ENCODE results near the gene GATAD2A. TPM values are rescaled to one million over a fixed set of nuclear protein-coding genes. Genes with fewer than 3 reads are reported as not detected.

Gene GATAD2A
- total and polyA plus RNA-seq, 10 of the 15 experiments (the other 5 are each of a cell fraction or from before 2014, with no cell fraction given), result 2.6 to 173 (median 32.0) TPM

- Histone ChIP-seq H3K79me2 (ENCODE audit: control insufficient read depth, insufficient read depth, low read length) (peaks cover 24% of the 10 kb centered on the region), H3K36me3 (ENCODE audit: control insufficient read depth in 2 of 2, insufficient read depth in 2 of 2, low read length in 1 of 2) (no peaks in the 10 kb centered on the region), H3K4me3 (no peak overlapping the region), H3K4me2 (ENCODE audit: control insufficient read depth, insufficient read depth) (no peak overlapping the region), H2AFZ (ENCODE audit: control insufficient read depth, low read depth, low read length) (no peak overlapping the region), H3K27me3 (replicated peaks in 1 of 2; ENCODE audit: control insufficient read depth in 2 of 2, insufficient read depth in 2 of 2, low read length in 1 of 2) (no peaks in the 10 kb centered on the region), H3K9ac (ENCODE audit: control insufficient read depth, insufficient read depth, low read length) (no peak overlapping the region), H3K27ac (ENCODE audit: control insufficient read depth, insufficient read depth) (no peak overlapping the region), H3K9me3 (replicated peaks; ENCODE audit: control insufficient read depth, insufficient read depth, low read length) (no peaks in the 10 kb centered on the region), H3K4me1 (ENCODE audit: control insufficient read depth, insufficient read depth, low read length) (0 out of 2 replicates have a peak, but pooled peaks cover 5% of the 10 kb centered on the region), H4K20me1 (ENCODE audit: control insufficient read depth, insufficient read depth) (no peaks in the 10 kb centered on the region)
- ChIA-PET SMC1A (ENCODE audit: uncharacterized antibody, unreplicated experiment) (no interaction called here), POLR2A (interaction anchor here (0.6 kb wide), 1 partner anchor 445 kb away, joined by 3 read pairs; no protein-coding TSS in a partner anchor), RAD21 (ENCODE audit: unreplicated experiment) (no interaction called here), CTCF (no interaction called here)
- intact Hi-C loops (cut with micrococcal nuclease; ENCODE audit: unreplicated experiment), result no loop called here
- WGBS (ENCODE audit: insufficient coverage, insufficient replicate concordance, low lambda C conversion rate, missing lambda C conversion rate), result 97% methylated on average over 17 of the region's 17 CpGs
- no TSS peak for BruUV-seq (replicated peaks)
- ATAC-seq, result no peak
- in situ Hi-C loops (cut with MboI), result no loop called here
- DNase-seq (ENCODE audit: low read depth, low spot score), result no peak
- TF ChIP-seq, protein P1, sequence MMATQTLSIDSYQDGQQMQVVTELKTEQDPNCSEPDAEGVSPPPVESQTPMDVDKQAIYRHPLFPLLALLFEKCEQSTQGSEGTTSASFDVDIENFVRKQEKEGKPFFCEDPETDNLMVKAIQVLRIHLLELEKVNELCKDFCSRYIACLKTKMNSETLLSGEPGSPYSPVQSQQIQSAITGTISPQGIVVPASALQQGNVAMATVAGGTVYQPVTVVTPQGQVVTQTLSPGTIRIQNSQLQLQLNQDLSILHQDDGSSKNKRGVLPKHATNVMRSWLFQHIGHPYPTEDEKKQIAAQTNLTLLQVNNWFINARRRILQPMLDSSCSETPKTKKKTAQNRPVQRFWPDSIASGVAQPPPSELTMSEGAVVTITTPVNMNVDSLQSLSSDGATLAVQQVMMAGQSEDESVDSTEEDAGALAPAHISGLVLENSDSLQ (IDR thresholded peaks at IDR 0.05), result no peak
- TF ChIP-seq ESRRA (IDR thresholded peaks at IDR 0.05; ENCODE audit: low read length) (no peak), POLR2AphosphoS2 (IDR thresholded peaks at IDR 0.05; ENCODE audit: low read depth, low read length) (no peak), GATAD2B (conservative IDR thresholded peaks at IDR 0.05; ENCODE audit: low read depth) (no peak), TAF1 (IDR thresholded peaks at IDR 0.05; ENCODE audit: borderline replicate concordance, low read depth, low read length) (no peak), HDAC2 (IDR thresholded peaks at IDR 0.05) (no peak), YY1 (IDR thresholded peaks at IDR 0.05; ENCODE audit: low read depth, low read length) (no peak), CHD1 (IDR thresholded peaks at IDR 0.05; ENCODE audit: low read depth, low read length) (no peak), YBX1 (IDR thresholded peaks at IDR 0.05) (no peak), RAD51 (IDR thresholded peaks at IDR 0.05) (no peak), TBL1XR1 (IDR thresholded peaks at IDR 0.05; ENCODE audit: low read depth, low read length) (no peak)
- TF ChIP-seq, protein P2, sequence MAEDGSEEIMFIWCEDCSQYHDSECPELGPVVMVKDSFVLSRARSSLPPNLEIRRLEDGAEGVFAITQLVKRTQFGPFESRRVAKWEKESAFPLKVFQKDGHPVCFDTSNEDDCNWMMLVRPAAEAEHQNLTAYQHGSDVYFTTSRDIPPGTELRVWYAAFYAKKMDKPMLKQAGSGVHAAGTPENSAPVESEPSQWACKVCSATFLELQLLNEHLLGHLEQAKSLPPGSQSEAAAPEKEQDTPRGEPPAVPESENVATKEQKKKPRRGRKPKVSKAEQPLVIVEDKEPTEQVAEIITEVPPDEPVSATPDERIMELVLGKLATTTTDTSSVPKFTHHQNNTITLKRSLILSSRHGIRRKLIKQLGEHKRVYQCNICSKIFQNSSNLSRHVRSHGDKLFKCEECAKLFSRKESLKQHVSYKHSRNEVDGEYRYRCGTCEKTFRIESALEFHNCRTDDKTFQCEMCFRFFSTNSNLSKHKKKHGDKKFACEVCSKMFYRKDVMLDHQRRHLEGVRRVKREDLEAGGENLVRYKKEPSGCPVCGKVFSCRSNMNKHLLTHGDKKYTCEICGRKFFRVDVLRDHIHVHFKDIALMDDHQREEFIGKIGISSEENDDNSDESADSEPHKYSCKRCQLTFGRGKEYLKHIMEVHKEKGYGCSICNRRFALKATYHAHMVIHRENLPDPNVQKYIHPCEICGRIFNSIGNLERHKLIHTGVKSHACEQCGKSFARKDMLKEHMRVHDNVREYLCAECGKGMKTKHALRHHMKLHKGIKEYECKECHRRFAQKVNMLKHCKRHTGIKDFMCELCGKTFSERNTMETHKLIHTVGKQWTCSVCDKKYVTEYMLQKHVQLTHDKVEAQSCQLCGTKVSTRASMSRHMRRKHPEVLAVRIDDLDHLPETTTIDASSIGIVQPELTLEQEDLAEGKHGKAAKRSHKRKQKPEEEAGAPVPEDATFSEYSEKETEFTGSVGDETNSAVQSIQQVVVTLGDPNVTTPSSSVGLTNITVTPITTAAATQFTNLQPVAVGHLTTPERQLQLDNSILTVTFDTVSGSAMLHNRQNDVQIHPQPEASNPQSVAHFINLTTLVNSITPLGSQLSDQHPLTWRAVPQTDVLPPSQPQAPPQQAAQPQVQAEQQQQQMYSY (CRISPR knock-in tag; IDR thresholded peaks at IDR 0.05), result no peak
- TF ChIP-seq, protein P3, sequence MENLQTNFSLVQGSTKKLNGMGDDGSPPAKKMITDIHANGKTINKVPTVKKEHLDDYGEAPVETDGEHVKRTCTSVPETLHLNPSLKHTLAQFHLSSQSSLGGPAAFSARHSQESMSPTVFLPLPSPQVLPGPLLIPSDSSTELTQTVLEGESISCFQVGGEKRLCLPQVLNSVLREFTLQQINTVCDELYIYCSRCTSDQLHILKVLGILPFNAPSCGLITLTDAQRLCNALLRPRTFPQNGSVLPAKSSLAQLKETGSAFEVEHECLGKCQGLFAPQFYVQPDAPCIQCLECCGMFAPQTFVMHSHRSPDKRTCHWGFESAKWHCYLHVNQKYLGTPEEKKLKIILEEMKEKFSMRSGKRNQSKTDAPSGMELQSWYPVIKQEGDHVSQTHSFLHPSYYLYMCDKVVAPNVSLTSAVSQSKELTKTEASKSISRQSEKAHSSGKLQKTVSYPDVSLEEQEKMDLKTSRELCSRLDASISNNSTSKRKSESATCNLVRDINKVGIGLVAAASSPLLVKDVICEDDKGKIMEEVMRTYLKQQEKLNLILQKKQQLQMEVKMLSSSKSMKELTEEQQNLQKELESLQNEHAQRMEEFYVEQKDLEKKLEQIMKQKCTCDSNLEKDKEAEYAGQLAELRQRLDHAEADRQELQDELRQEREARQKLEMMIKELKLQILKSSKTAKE (IDR thresholded peaks at IDR 0.05; ENCODE audit: low read depth, poor library complexity, severe bottlenecking), result no peak
- no peak for FAIRE-seq
Observed at GRCh38 chr19:19513682-19514081, 108.2 kb downstream of the GATAD2A start.

All from GM12878 (cell line).